Measurements from ENCODE around the gene BCAR3. TPM values are rescaled to one million over a fixed set of nuclear protein-coding genes. Genes with fewer than 3 reads are reported as not detected.

Gene BCAR3
- total RNA-seq, 4 donors from 2014 or later = 17.1 to 25.0 (median 22.9) TPM

DNA sequence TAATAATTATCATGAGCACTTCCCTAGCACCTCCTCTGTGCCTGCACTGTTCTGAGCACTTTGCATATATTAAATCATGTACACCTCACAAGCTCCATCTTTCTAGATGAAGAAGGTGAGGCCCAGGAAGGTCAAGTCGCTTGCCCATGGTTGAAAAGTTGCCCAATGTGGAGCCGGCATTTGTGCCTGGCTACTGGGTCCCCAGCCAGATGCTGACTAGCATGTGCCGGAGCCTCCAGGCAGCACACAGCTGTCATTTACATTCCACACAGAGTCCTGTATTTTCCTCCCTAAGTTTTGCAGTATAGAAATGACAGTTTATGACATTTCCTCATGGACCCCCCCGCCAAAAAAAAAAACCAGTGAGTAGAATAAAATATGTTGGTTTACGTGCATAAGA lies 94.3 kb downstream of the BCAR3 start:
- Histone ChIP-seq H3K4me3 (no peak overlapping the region), H3K27ac (peak overlapping the region; percentile 67 to 94 (median 82)), H3K27me3 (no peaks in the 10 kb centered on the region), H3K9me3 (no peaks in the 10 kb centered on the region), H3K4me1 (peaks cover 48 to 65% of the 10 kb centered on the region in 2 donors), H3K36me3 (peaks cover 0 to 33% of the 10 kb centered on the region in 2 donors)
- DNase-seq (peak in 1 of 2 donors; percentile 71), ATAC-seq (peak in 1 of 2 donors; percentile 51)
- TF ChIP-seq, protein P1, sequence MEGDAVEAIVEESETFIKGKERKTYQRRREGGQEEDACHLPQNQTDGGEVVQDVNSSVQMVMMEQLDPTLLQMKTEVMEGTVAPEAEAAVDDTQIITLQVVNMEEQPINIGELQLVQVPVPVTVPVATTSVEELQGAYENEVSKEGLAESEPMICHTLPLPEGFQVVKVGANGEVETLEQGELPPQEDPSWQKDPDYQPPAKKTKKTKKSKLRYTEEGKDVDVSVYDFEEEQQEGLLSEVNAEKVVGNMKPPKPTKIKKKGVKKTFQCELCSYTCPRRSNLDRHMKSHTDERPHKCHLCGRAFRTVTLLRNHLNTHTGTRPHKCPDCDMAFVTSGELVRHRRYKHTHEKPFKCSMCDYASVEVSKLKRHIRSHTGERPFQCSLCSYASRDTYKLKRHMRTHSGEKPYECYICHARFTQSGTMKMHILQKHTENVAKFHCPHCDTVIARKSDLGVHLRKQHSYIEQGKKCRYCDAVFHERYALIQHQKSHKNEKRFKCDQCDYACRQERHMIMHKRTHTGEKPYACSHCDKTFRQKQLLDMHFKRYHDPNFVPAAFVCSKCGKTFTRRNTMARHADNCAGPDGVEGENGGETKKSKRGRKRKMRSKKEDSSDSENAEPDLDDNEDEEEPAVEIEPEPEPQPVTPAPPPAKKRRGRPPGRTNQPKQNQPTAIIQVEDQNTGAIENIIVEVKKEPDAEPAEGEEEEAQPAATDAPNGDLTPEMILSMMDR (IDR thresholded peaks at IDR 0.05 in 4 of 5, conservative IDR thresholded peaks at IDR 0.05 in 1 of 5) = no peak
- no peak for TF ChIP-seq POLR2A (IDR thresholded peaks at IDR 0.05)
- intact Hi-C loops (cut with DNase I; ENCODE audit: low total_unique reads) (no loop called here), in situ Hi-C loops (cut with MboI; ENCODE audit: low sequenced_read_pairs in 4 of 4) (no loop called here)

DNA sequence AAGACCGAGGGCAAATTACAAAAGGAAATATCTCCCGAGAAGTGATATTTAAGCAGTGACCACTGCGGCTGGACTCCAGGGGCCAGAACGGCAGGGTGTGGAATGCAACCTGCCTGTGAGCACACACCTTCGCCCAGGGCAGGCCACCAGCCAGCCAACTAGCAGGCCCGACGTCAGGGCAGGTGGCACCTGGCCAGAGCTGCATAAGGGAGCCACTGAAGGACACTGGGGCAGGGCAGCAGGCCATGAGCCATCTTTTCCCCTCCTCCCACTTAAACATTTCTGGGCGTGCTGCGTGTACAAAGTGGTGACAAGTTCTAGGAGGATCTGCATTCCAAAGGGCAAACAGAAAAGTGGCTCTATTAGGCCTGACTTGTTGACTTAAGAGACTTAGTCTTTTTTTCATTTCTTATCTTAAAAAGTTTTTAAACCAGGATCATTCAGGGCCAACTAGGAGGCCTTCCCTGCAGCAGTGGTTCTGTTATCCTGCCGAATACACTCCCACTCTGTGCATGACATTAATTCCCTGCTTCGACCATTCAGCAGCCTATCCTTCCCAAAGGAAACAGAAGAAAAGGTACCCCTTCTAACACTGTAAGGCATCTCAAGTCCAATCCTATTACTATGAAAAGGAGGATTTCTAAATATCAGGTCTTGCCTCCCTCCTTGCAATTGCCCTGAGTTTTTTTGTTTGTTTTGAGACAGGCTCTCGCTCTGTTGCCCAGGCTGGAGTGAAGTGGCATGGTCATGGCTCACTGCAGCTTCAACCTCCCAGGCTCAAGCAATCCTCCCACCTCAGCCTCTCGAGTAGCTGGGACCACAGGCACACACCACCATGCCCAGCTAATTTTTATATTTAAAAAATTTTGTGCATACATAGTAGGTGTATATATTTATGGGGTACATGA lies 96.3 kb downstream of the BCAR3 start:
- no peak for TF ChIP-seq POLR2A (IDR thresholded peaks at IDR 0.05)
- TF ChIP-seq, protein P1 (IDR thresholded peaks at IDR 0.05 in 4 of 5, conservative IDR thresholded peaks at IDR 0.05 in 1 of 5) = no peak
- Histone ChIP-seq H3K36me3 (peaks cover 0 to 46% of the 10 kb centered on the region in 2 donors), H3K9me3 (no peaks in the 10 kb centered on the region), H3K27ac (peak overlapping the region; percentile 74 to 94 (median 82)), H3K4me3 (no peak overlapping the region), H3K4me1 (peaks cover 35 to 68% of the 10 kb centered on the region in 2 donors), H3K27me3 (no peaks in the 10 kb centered on the region)
- in situ Hi-C loops (cut with MboI; ENCODE audit: low sequenced_read_pairs in 4 of 4) (no loop called here), intact Hi-C loops (cut with DNase I; ENCODE audit: low total_unique reads) (no loop called here)
- peak; percentile 45 to 68 for ATAC-seq
- DNase-seq = peak; percentile 68 to 89

DNA sequence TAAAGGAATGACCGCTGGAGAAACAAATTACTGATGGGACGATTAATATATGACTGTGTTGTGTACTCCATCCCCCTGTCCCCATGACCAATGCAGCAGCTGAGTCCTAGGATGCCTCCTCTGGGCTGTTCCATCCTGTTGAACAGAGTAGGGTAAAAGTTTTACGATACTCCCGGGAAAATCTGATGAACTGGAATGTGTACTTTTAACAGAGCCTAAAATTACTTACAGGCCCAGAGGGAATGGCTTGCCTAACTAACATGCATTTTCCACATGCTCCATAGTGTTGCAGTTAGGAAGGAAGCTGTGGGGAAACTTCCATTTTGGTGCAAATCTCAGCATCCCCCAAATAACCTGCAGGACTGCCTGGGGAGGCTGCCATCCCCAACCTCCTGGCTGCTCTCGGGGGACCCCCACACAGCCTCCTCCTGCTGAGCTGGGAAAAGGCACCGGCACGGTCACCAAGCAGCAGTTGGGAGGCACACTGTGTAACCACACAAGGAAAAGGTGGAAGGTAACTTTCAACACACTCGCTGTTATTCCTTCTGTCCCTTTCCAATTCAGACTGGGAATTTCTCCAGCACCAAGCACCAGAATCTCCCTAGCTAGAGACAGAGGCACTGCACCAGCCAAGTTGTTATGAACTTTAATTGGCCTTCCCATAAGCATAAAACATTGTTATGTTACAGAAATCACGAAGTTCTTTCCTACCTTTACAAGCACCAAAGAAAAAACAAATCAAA lies 97.2 kb downstream of the BCAR3 start:
- intact Hi-C loops (cut with DNase I; ENCODE audit: low total_unique reads) = no loop called here
- no peak for TF ChIP-seq POLR2A (IDR thresholded peaks at IDR 0.05)
- TF ChIP-seq, protein P1 (IDR thresholded peaks at IDR 0.05 in 4 of 5, conservative IDR thresholded peaks at IDR 0.05 in 1 of 5) = peak in 2 of 5 experiments; percentile 13 to 19
- H3K4me3 ChIP-seq = no peak overlapping the region
- ATAC-seq = peak; percentile 21 to 68
- H3K27me3 ChIP-seq = no peaks in the 10 kb centered on the region
- no peak for DNase-seq
- peak overlapping the region; percentile 74 to 94 (median 82) for H3K27ac ChIP-seq
- peaks cover 0 to 38% of the 10 kb centered on the region in 2 donors for H3K36me3 ChIP-seq
- H3K4me1 ChIP-seq = peaks cover 43 to 75% of the 10 kb centered on the region in 2 donors
- in situ Hi-C loops (cut with MboI; ENCODE audit: low sequenced_read_pairs in 4 of 4) = no loop called here
- no peaks in the 10 kb centered on the region for H3K9me3 ChIP-seq

- Histone ChIP-seq H3K27me3 (no peaks in the 10 kb centered on the region), H3K9me3 (no peaks in the 10 kb centered on the region), H3K27ac (peak overlapping the region; percentile 74 to 94 (median 82)), H3K4me1 (peaks cover 48 to 77% of the 10 kb centered on the region in 2 donors), H3K36me3 (peaks cover 0 to 29% of the 10 kb centered on the region in 2 donors), H3K4me3 (no peak overlapping the region)
- TF ChIP-seq, protein P1 (IDR thresholded peaks at IDR 0.05 in 4 of 5, conservative IDR thresholded peaks at IDR 0.05 in 1 of 5) = no peak
- no peak for TF ChIP-seq POLR2A (IDR thresholded peaks at IDR 0.05)
- DNase-seq (no peak), ATAC-seq (no peak)
- in situ Hi-C loops (cut with MboI; ENCODE audit: low sequenced_read_pairs in 4 of 4) (no loop called here), intact Hi-C loops (cut with DNase I; ENCODE audit: low total_unique reads) (no loop called here)
These were observed 99.5 kb downstream of the BCAR3 start for GRCh38 chr1:93581917-93582850.

All from gastrocnemius medialis (tissue), 4 donors.